GM10266 (cell line): ENCODE measurements around the gene CEP83.

Experiments
- DNase-seq: peaks from one replicate; pipeline ENCODE4 v3.0.0; 2012; ENCODE audit errors: extremely low spot score
- CTCF ChIP-seq: IDR thresholded peaks from 2 replicates; pipeline ENCODE4 v1.5.1; 2012; ENCODE audit warnings: mild to moderate bottlenecking, low read depth; ENCODE audit not compliant: control insufficient read depth, insufficient read depth; ENCODE audit errors: missing control alignments

The CEP83 gene

GRCh38 chr12:94290353-94290752, 169.3 kb downstream of the CEP83 start:
- no peak for DNase-seq
- no peak for TF ChIP-seq CTCF

DNA sequence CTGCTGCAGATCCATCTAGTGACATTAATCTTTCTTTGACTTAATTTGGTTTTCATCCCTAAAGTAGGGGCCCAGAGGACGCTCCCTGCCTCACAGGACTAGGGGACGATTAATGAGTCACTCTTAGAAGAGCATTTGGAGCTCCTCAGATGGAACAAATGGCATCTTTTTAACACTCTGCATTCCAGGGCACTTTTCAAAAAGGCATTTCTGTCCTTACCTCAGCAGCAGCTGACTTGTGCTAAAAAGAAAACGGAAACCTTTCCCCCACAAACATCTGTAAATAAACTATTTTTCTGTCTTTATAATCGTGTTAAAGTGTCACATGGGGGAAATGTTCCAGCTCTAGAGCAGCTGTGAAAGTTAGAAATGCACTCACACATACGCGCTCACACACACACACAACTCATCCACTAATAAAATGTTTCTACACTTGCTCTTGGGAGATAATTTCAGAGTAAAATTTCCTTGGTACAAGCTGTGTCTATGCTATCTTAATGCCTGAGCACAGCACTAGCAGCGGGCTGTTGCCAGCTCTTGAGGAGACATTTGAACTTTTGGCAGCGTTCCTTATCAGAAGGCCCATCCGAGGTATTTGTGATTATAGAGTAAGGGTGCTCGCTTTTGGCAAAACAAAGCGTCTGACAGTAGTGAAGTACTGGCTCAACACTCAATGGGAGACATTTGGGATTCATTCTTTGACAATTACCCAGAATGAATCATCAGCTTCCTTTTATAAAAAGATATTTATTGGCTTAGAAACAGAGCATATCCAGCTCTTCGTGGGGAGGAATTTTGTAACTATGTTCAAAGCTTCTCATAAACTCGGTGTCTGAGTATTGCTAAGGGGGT, 170.0 kb downstream of the CEP83 start:
- DNase-seq, result no peak
- TF ChIP-seq CTCF, result no peak

DNA sequence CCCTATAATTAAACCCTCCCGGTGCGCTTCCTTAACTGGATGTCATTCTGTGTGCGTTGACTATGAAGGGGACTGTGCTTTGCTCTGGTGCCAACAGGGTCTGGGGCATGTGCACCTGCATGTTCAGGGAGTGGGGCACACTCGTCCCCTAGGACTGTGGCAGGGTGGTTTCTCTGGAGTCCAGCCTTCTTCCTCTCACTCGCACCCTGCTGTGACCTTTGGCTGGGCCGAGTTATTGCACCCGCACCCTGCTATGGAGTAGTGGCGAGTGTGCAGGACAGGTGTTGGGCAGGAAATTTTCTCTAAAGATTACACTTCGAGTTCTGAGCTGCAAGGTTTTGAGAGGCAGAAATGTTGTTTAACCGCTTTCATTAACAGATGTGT, 172.4 kb downstream of the CEP83 start:
- DNase-seq, result no peak

DNA sequence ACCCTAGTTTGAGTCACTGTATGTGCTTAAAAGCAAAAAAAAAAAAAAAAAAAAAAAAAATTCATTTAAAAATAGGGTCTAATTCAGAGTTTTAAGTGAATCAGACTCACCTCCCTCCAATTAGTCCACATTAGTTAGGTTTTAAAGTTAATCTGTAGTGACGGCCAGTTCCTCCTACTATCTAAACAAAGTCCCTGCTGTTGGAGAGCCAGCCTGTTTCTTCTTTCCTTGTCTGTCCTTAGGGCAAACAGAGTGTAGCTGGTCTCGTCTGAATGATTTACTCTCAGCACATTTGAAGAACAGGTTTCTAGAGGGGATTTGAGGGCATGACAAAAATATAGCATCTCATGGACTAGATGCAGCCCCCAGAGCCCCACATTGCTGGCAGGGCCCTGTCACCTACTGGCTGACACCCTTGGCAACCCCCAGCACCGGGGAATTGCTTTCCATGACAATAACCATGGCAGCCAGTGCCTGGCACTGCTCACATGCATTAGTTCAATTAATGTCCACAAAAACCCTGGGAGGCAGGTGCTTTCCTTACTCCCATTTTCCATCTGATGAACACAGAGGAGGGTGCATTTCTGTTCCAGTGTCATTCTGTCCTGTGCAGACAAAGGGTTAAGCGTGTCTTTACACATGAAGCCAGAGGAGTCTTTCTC, 173.0 kb downstream of the CEP83 start:
- DNase-seq, result no peak
- TF ChIP-seq CTCF, result no peak

More for the DNA sequence above, 172.4 kb downstream of the CEP83 start:
- no peak for TF ChIP-seq CTCF

GRCh38 chr12:94285943-94286582, 173.6 kb downstream of the CEP83 start:
- no peak for TF ChIP-seq CTCF
- DNase-seq, result no peak

GRCh38 chr12:94284859-94285258, 174.8 kb downstream of the CEP83 start:
- TF ChIP-seq CTCF, result no peak
- no peak for DNase-seq
